Right lobe of liver (tissue), 6 donors: ENCODE measurements around the gene EIF3F. TPM values are rescaled to one million over a fixed set of nuclear protein-coding genes. Genes with fewer than 3 reads are reported as not detected.

Source experiments
- ATAC-seq, 4 donors: fragments of 200-7000 bp; cut with Tn5 transposase; one replicate each; pipeline ENCODE4 v1.9.1; 2020; ENCODE audit warnings: mild to moderate bottlenecking in 4 of 4, moderate library complexity in 4 of 4
- DNase-seq, 3 donors: peaks; one replicate each; pipeline ENCODE4 v3.0.0-alpha.2; 2020
- H3K27ac ChIP-seq, 3 donors: fragments of 200-600 bp; one replicate each; pipeline ENCODE4 v1.8.0; 2022
- H3K27me3 ChIP-seq, 2 donors: fragments of 200-600 bp; one replicate each; pipeline ENCODE4 v1.8.0; 2022
- H3K36me3 ChIP-seq, 4 donors: fragments of 200-600 bp; sonication (generic) in 1 of 4; one replicate each; pipeline versions ENCODE4 v1.5.1 to v1.8.0; 2017 to 2022; ENCODE audit warnings: control low read depth in 1 of 4
- H3K4me1 ChIP-seq, 4 donors: fragments of 200-600 bp; sonication (generic) in 1 of 4; one replicate each; pipeline versions ENCODE4 v1.5.1 to v1.8.0; 2017 to 2022; ENCODE audit warnings: control low read depth in 1 of 4
- H3K4me3 ChIP-seq, 3 donors: fragments of 200-600 bp; one replicate each; pipeline ENCODE4 v1.8.0; 2022
- H3K9me3 ChIP-seq, 4 donors: fragments of 200-600 bp; sonication (generic) in 1 of 4; one replicate each; pipeline versions ENCODE4 v1.5.1 to v1.8.0; 2017 to 2022; ENCODE audit warnings: control low read depth in 1 of 4
- POLR2A ChIP-seq: fragments of 450-650 bp; IDR thresholded peaks from one replicate; pipeline ENCODE4 v1.6.1; 2017; ENCODE audit warnings: antibody characterized with exemption, mild to moderate bottlenecking
- WGBS: methylation state at CpG from one replicate; pipeline ENCODE4 v1.1.6; 2018; ENCODE audit warnings: low coverage, low lambda C conversion rate; ENCODE audit not compliant: insufficient coverage; ENCODE audit errors: missing lambda C conversion rate; 5-methylcytosine and 5-hydroxymethylcytosine counted together
- intact Hi-C, 2 donors: fragments of 100-400 bp; cut with DNase I; formaldehyde crosslinking; loops; one replicate each; pipeline versions ENCODE4 v1.11.2 to v1.14.1; 2022
- total RNA-seq, 6 experiments: library from RNA; depleted of rRNA in 2 of 6; stranded (reverse); fragments of >200 nt in 2 of 6; fragmentation: NEBNext Ultra II Directional in 3 of 6; extraction: Animal tissue kit (Norgen Biotek cat#: 25700) in 3 of 6; gene quantifications; one replicate each; pipeline versions ENCODE4 v1.1.0 to v1.2.4, GENCODE V29; 2016 to 2023
- TF ChIP-seq, protein P1 (sequence below), 4 donors: fragments of 200-600 bp in 3 of 4; fragments of 450-650 bp in 1 of 4; IDR thresholded peaks; one replicate each; pipeline versions ENCODE4 v1.5.1 to v1.8.0; 2016 to 2022; ENCODE audit warnings: antibody characterized with exemption in 4 of 4, mild to moderate bottlenecking in 2 of 4
- donor health status: DM: no; HTN: yes; CAD: no.
- donor health status: DM: no; HTN: no; CAD: no.
- donor health status: DM: no; HTN: no; CAD: no.
- donor health status: DM: no; HTN: yes; CAD: no.
- donor health status: DM: no; HTN: yes; CAD: no.

The EIF3F gene
- total RNA-seq, 6 experiments from 2014 or later: 69.9 to 97.0 (median 84.0) TPM

- Histone ChIP-seq H3K27me3 (no peaks in the 10 kb centered on the region), H3K36me3 (peaks cover 5 to 83% (median 44%) of the 10 kb centered on the region in 4 donors), H3K9me3 (no peaks in the 10 kb centered on the region), H3K4me1 (peaks cover 0 to 2% (median 0%) of the 10 kb centered on the region in 4 donors), H3K27ac (no peak overlapping the region), H3K4me3 (no peak overlapping the region)
- intact Hi-C loops: no loop called here
- 85% methylated on average over 3 of the region's 6 CpGs for WGBS
- ATAC-seq (no peak), DNase-seq (no peak)
- TF ChIP-seq POLR2A: no peak
- TF ChIP-seq, protein P1, sequence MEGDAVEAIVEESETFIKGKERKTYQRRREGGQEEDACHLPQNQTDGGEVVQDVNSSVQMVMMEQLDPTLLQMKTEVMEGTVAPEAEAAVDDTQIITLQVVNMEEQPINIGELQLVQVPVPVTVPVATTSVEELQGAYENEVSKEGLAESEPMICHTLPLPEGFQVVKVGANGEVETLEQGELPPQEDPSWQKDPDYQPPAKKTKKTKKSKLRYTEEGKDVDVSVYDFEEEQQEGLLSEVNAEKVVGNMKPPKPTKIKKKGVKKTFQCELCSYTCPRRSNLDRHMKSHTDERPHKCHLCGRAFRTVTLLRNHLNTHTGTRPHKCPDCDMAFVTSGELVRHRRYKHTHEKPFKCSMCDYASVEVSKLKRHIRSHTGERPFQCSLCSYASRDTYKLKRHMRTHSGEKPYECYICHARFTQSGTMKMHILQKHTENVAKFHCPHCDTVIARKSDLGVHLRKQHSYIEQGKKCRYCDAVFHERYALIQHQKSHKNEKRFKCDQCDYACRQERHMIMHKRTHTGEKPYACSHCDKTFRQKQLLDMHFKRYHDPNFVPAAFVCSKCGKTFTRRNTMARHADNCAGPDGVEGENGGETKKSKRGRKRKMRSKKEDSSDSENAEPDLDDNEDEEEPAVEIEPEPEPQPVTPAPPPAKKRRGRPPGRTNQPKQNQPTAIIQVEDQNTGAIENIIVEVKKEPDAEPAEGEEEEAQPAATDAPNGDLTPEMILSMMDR (IDR thresholded peaks at IDR 0.05): no peak
Observed at GRCh38 chr11:7994581-7995278, 7.6 kb downstream of the EIF3F start.

DNA sequence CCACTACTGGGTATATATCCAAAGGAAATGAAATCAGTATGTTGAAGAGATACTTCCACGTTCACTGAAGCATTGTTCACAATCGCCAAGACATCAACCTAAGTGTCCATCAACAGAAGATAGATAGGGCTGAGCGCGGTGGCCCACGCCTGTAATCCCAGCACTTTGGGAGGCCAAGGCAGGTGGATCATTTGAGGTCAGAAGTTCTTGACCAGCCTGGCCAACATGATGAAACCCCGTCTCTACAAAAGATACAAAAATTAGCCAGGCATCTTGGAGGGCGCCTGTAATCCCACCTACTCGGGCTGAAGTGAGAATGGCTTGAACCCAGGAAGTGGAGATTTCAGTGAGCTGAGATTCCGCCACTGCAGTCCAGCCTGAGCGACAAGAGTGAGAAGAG is 12.7 kb downstream of the EIF3F start:
- no peak overlapping the region for H3K27ac ChIP-seq
- WGBS: 74% methylated on average over 8 of the region's 10 CpGs
- no peaks in the 10 kb centered on the region for H3K27me3 ChIP-seq
- DNase-seq (no peak), ATAC-seq (no peak)
- H3K36me3 ChIP-seq: peaks cover under 1 to 50% (median 27%) of the 10 kb centered on the region in 4 donors
- H3K4me3 ChIP-seq: no peak overlapping the region
- no peaks in the 10 kb centered on the region for H3K4me1 ChIP-seq
- no peaks in the 10 kb centered on the region for H3K9me3 ChIP-seq
- intact Hi-C loops: no loop called here
- TF ChIP-seq, protein P1 (IDR thresholded peaks at IDR 0.05): no peak
- TF ChIP-seq POLR2A: no peak

DNA sequence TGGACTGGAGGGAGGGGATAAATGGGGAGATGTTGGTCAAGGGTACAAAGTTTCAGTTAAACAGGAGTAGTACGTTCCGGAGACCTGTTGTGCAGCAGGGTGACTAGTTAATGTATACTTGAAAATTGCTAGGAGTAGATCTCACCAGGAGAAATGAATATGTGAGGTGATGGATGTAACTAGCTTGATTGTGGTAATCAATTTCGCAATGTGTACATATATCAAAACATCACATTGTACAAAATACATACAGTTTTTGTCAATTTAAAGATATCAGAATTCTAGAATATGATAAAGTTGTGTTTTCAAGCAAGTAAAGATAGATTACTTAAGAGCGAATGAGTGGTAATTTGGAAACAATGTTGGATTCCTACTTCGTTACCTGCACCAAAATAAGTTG is 13.3 kb downstream of the EIF3F start:
- Histone ChIP-seq H3K36me3 (peaks cover 0 to 44% (median 22%) of the 10 kb centered on the region in 4 donors), H3K27ac (no peak overlapping the region), H3K9me3 (no peaks in the 10 kb centered on the region), H3K4me3 (no peak overlapping the region), H3K27me3 (no peaks in the 10 kb centered on the region), H3K4me1 (no peaks in the 10 kb centered on the region)
- no peak for DNase-seq
- TF ChIP-seq, protein P1 (IDR thresholded peaks at IDR 0.05): no peak
- TF ChIP-seq POLR2A: no peak
- intact Hi-C loops: no loop called here
- 61% methylated on average over 5 of the region's 5 CpGs for WGBS
- no peak for ATAC-seq

- ATAC-seq (peak in 1 of 4 donors; percentile 3), DNase-seq (no peak)
- peaks cover 0 to 21% (median 7%) of the 10 kb centered on the region in 4 donors for H3K36me3 ChIP-seq
- H3K4me3 ChIP-seq: no peak overlapping the region
- H3K9me3 ChIP-seq: no peaks in the 10 kb centered on the region
- TF ChIP-seq, protein P1 (IDR thresholded peaks at IDR 0.05): no peak
- no peak for TF ChIP-seq POLR2A
- 44% methylated on average over 1 of the region's 1 CpG for WGBS
- peaks cover 0 to 3% (median 0%) of the 10 kb centered on the region in 4 donors for H3K4me1 ChIP-seq
- no peak overlapping the region for H3K27ac ChIP-seq
- intact Hi-C loops: no loop called here
- H3K27me3 ChIP-seq: no peaks in the 10 kb centered on the region
Observed at GRCh38 chr11:8002676-8003075, 15.5 kb downstream of the EIF3F start.
